ENCODE results near the gene ACTL6B.
"Not testable (repeated sequence)": the region's sequence is repeated elsewhere in the genome, so short reads cannot be mapped to it uniquely, and the experiment has no call there.

ACTL6B gene

GRCh38 chr7:100671353-100672327 lies 15.4 kb upstream of the ACTL6B start:
- no peak for DNase-seq

- no peak for DNase-seq
These were observed 13.8 kb upstream of the ACTL6B start for GRCh38 chr7:100670074-100670473.

GRCh38 chr7:100669106-100669505 lies 12.9 kb upstream of the ACTL6B start:
- DNase-seq = not testable (repeated sequence)

DNA sequence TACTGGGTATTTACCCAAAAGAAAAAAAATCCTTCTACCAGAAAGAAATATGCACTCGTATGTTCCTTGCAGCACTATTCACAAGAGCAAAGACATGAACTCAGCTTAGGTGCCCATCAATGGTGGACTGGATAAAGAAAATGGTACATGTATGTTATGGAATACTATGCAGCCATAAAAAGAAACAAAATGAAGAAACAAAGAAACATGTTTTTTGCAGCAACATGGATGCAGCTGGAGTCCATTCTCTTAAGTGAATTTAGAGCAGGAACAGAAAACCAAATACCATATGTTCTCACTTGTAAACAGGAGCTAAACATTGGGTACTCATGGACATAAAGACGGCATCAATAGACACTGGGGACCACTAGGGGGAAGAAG lies 11.8 kb upstream of the ACTL6B start:
- DNase-seq = no peak

DNA sequence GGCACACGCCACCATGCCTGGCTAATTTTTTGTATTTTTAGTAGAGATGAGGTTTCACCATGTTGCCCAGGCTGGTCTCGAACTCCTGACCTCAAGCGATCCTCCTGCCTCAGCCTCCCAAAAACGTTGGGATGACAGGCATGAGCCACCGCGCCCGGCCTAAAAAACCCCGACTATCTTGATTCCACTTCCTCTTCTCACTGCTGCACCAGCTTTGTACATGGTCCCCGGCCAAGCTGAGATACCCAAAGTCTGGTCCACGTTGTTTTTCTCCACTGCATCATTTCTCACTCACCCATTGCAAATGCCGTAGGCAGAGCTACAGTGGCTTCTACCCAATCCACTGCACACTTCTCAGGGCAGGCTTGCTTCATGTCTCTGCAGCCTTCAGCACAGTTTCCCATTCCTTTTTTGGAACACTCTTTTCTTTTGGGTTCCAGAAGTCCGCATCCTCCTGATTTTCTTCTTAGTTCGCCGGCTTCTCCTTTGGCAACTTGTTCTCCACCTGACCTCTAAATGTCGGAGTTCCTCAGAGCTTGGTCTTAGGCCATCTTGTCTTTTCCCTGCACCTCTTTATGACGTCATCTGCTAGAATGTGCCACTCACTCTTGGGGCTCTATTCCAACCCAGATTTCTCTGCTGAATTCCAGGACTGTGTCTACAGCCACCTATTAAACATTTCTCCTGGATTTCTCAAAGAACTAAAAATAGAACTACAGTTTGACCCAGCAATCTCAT lies 11.3 kb upstream of the ACTL6B start:
- no peak for DNase-seq

- DNase-seq = no peak
These were observed 9.0 kb upstream of the ACTL6B start for GRCh38 chr7:100665168-100665726.

- not testable (repeated sequence) for DNase-seq
These were observed 6.0 kb upstream of the ACTL6B start for GRCh38 chr7:100662194-100662776.

- no peak for DNase-seq
These were observed 1.1 kb downstream of the ACTL6B start for GRCh38 chr7:100654908-100655831.

- no peak for DNase-seq
These were observed 6.3 kb downstream of the ACTL6B start for GRCh38 chr7:100649826-100650565.

DNA sequence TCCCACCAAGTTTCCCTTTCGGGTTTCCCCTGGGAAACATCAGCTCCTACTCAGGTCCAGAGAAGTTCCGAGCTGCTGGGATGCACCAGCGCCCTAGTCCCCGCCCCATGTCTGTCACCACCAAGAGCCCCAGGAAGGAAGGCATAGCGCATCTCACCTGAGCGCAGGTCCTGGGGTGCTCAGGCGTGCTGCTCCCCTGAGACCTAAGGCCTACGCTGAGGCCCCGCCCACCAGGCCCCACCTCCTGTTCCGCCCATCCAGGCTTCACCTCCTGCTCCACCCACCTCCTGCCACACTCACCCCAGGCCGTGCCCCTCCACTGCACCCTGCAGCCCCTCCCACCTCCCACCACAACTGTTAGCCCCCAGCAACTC lies 13.7 kb downstream of the ACTL6B start:
- DNase-seq = peak; percentile 92

DNA sequence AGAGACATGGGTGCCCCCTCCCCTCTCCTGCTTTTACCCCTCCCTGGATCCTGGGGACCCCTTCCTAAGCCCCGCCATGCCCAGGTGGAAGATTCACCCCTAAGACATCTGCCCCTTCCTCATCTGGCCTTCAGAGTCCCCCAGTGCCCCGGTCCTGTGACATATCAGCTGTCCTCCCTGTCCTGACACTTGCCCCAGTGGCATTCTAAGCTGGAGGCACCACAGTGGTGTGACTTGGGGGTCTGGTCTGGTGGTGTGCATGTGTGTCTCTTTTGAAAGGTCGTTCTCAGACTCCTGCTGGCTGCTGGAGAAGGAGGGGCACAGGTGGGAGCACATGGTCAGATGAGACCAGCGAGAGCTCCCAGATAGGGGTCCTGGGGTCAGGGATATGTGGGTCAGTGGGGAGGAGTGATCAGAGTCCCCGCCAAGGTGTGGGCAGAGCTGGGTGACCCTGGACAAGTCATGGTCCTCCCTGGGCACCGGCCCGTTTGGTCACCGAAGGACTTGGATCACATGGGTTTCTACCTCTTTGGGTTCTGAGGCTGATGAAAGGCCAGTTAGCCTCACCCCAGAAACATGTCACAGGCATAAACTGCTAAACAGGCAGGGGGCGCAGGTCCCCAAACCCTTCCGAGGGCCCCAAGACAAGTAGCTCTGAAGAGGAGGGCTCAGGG lies 14.3 kb downstream of the ACTL6B start:
- peak; percentile 65 for DNase-seq

DNA sequence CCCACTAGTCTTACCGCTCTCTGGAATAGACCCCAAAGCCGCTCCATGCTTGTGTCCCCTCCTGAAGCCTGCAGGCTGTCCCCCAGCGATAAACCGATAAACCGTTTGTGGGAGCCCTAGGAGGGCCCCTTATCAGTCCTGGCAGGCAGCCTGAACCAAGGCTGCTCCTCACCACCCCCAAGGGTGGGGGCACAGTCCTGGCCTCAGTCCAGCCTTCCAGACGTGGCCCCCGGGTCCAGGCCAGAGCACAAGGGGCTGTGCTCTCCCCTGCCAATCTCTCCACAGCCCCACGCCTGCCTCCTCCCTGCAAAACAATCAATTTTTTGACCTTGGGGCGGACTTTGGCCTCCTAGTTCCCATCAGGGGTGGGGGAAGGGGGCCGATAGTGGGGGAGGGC lies 14.8 kb downstream of the ACTL6B start, which contains the start of gene TFR2:
Gene TFR2, minus strand, starts transcription at position 90 of the 397 bp plus-strand sequence. Its CDS starts 43 bp downstream, at position 47.
- peak; percentile 99 for DNase-seq

DNA sequence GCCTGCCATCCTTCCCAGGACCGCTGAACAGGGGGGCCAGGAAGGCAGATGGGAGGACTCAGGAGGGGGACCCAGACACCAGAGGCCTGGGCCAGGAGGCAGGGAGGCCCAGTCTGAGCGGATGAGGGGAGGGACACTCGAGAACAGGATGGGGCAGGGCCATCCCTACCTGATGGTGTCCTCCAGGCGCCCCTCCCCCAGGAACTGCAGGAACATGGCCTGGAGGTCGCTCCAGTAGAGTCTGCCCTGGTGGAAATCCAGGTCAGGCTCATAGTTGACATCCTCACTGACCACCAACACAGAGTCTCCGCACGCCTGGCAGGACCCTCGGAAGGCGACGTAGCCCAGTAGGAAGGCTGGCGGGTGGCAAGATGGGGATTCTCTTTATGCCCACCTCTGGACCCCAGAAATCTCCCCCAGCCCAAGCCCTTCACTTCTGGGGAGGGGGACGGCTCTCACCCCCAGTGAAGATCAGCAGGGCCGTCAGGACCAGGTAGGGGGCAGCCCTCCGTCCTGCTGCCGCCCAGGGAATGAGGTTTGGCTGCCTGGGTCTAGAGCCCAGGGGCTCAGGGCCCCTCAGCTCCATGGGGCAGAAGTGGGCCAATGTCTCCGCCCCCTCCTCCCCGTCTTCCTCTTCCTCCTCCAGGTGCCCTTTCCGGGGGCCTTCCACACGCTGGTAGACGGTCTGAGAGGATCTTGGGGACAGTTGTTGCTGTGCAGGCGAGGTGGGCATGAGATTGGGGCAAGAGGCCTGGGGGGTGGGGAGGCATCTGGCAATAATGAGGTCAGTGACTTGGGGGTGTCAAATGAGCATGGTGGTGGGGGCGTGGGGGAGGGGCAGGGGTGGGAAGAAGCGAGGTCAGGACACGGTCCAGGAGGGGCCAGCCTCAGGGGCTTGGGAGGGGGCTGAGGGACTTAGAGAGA lies 15.5 kb downstream of the ACTL6B start:
- DNase-seq = peak; percentile 94

GRCh38 chr7:100639995-100640516 lies 16.2 kb downstream of the ACTL6B start:
- DNase-seq = no peak

DNA sequence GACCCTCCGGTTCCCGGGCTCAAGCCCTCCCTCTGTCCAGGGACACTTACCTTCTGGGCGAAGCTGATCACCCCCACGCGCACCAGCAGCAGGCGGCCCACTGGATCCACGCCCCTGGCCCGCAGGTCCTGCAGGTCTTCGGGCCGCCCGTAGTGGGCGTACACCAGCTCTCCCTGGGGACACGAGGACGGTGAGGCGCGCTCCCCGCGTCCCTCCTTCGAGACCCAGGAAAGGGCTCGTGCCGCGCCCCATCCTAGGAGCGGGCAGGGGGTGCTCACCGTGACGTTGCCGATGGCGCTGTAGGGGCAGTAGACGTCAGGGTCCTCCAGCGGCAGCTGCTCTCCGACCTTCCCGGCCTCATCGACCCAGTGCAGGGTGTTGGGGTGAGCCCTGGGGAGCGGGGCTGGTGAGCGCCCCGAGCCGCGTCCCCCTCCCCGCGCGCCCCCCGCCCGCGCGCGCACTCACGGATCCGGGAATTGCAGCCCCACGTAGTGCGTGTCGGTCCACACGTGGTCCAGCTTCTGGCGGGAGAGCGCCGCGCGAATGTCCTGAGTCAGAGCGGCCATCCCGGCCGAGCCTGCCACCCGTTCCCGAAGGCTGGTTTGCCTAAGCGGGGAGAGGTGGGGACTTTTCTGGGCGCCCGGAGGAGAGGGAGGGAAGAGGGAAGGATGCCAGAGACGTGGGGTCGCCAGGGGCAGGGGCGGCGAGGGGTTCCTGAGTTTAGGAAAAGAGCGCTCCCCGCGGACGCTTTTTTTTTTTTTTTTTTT lies 23.1 kb downstream of the ACTL6B start:
- peak; percentile 84 for DNase-seq

GRCh38 chr7:100630066-100630465 lies 26.2 kb downstream of the ACTL6B start:
- no peak for DNase-seq

DNA sequence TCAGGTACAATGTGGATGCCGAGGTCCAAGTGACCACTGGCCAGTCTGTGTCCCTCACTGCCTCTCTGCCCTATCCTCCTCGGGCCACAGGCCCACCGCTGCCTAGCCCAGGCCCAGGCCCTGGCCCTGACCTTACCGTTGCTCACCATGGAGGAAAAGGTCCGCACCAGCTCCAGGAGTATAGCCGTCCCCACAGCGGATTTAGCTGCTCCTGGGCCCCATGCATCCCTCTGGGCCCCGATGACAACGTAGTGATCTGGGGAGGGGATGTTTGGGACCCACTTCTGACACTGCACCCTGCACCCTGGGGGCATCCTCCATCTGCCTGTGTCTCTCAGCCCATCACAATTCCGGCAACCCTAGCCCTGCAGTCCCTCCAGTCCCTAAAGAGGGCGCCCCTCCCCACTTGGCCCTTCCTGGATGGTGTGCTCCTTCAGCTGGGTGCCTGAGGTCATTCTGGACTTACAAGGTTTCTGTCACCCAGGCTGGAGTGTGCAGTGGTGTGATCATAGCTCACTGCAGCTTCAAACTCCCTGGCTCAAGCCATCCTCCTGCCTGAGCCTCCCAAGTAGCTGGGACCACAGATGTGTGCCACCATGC lies 27.0 kb downstream of the ACTL6B start:
- peak; percentile 86 for DNase-seq

- DNase-seq = no peak
These were observed 29.1 kb downstream of the ACTL6B start for GRCh38 chr7:100627238-100627549.
